ENCODE measurements around the gene RAB36. TPM values are rescaled to one million over a fixed set of nuclear protein-coding genes. Genes with fewer than 3 reads are reported as not detected.

RAB36 gene
- polyA plus RNA-seq, 1 of the 3 experiments (the other 2 are of a cell fraction) = 6.6 TPM

DNA sequence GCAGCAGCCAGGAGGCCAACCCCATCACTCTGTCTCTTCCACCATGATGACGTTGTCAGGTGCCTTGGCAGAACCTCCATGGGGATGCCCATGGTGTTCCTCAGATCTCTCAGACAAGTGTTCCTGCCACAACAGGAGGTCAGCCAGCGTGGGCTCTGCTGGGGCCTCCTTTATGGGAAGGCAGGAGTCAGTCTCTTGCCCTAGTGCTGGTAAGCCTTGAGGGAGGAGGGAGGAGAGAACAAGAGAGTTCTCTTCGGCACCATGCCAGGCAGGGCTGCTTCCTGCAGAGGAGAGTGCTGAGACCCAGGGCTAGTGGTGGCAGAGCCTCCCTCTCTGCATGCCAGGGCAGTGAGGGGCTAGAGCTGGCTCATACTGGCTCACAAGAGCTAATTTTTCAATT lies 42.5 kb upstream of the RAB36 start (continued):
- TF ChIP-seq SIN3A (IDR thresholded peaks at IDR 0.05; ENCODE audit: borderline replicate concordance, low read depth, low read length) (no peak), MXI1 (IDR thresholded peaks at IDR 0.05; ENCODE audit: low read depth, low read length) (no peak)

DNA sequence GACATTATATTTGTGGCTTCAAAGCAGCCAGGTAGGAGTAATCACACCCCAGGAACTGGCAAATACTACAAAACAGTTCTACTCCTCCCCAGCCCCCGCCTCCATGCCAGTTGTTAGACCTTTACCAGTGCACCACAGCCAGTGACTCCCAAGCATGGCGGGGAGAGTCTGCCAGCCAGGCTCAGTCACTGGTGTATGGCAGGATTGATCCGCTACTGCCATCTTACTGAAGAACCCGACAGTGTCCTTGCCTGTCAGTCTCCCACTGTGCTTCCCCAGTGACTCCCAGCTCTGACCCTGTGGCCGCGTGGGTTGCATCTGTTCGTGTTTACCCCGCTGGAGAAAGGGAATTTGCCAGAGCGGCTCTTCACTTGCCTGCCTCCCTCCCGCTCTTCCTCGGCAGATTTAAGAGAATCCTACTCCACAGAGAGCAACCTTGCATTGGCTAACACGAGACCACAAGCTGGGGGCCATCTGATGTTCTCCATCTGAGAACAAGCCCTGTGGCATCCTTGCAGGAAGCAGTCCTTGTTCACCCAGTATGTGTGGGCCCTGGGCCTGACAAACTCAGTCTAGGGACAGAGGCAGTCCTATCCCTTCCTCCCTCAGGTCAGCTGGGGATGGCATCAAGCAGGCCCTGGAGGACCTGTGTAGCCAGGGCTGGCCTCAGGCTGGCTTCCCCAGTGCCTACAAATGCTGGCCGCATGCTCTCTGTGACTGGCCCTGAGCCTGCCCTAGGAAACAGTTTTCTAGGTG lies 41.9 kb upstream of the RAB36 start:
- no peak overlapping the region for H3K4me3 ChIP-seq (ENCODE audit: low read depth in 2 of 2, low read length in 1 of 2)
- DNase-seq = no peak
- no peak overlapping the region for H2AFZ ChIP-seq (ENCODE audit: low read depth)
- POLR2A ChIA-PET = no interaction called here
- no peaks in the 10 kb centered on the region for H3K9me3 ChIP-seq
- TF ChIP-seq, protein P1, sequence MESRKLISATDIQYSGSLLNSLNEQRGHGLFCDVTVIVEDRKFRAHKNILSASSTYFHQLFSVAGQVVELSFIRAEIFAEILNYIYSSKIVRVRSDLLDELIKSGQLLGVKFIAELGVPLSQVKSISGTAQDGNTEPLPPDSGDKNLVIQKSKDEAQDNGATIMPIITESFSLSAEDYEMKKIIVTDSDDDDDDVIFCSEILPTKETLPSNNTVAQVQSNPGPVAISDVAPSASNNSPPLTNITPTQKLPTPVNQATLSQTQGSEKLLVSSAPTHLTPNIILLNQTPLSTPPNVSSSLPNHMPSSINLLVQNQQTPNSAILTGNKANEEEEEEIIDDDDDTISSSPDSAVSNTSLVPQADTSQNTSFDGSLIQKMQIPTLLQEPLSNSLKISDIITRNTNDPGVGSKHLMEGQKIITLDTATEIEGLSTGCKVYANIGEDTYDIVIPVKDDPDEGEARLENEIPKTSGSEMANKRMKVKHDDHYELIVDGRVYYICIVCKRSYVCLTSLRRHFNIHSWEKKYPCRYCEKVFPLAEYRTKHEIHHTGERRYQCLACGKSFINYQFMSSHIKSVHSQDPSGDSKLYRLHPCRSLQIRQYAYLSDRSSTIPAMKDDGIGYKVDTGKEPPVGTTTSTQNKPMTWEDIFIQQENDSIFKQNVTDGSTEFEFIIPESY (IDR thresholded peaks at IDR 0.05; ENCODE audit: borderline replicate concordance, low read depth) = no peak
- TF ChIP-seq FOSL2 (IDR thresholded peaks at IDR 0.05; ENCODE audit: borderline replicate concordance, low read depth) = no peak
- no peak for TF ChIP-seq FOXJ3 (CRISPR knock-in tag; IDR thresholded peaks at IDR 0.05)
- TF ChIP-seq, protein P2, sequence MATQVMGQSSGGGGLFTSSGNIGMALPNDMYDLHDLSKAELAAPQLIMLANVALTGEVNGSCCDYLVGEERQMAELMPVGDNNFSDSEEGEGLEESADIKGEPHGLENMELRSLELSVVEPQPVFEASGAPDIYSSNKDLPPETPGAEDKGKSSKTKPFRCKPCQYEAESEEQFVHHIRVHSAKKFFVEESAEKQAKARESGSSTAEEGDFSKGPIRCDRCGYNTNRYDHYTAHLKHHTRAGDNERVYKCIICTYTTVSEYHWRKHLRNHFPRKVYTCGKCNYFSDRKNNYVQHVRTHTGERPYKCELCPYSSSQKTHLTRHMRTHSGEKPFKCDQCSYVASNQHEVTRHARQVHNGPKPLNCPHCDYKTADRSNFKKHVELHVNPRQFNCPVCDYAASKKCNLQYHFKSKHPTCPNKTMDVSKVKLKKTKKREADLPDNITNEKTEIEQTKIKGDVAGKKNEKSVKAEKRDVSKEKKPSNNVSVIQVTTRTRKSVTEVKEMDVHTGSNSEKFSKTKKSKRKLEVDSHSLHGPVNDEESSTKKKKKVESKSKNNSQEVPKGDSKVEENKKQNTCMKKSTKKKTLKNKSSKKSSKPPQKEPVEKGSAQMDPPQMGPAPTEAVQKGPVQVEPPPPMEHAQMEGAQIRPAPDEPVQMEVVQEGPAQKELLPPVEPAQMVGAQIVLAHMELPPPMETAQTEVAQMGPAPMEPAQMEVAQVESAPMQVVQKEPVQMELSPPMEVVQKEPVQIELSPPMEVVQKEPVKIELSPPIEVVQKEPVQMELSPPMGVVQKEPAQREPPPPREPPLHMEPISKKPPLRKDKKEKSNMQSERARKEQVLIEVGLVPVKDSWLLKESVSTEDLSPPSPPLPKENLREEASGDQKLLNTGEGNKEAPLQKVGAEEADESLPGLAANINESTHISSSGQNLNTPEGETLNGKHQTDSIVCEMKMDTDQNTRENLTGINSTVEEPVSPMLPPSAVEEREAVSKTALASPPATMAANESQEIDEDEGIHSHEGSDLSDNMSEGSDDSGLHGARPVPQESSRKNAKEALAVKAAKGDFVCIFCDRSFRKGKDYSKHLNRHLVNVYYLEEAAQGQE (IDR thresholded peaks at IDR 0.05; ENCODE audit: low read depth, low read length) = no peak
- no peaks in the 10 kb centered on the region for H3K27me3 ChIP-seq (ENCODE audit: insufficient read depth)
- WGBS (ENCODE audit: low lambda C conversion rate) = 89% methylated on average over 10 of the region's 13 CpGs
- no peak overlapping the region for H3K4me2 ChIP-seq
- no peaks in the 10 kb centered on the region for H3K36me3 ChIP-seq (replicated peaks in 1 of 2; ENCODE audit: control insufficient read depth in 1 of 2, insufficient read depth in 2 of 2, low read length in 1 of 2)
- CTCF ChIA-PET = interaction anchor here (1.2 to 3.4 kb wide), 2 partner anchors 24 to 144 kb away, joined by 3 to 12 read pairs; no protein-coding TSS in a partner anchor
- no peaks in the 10 kb centered on the region for H3K79me2 ChIP-seq (ENCODE audit: insufficient read depth)
- peaks cover 0 to 71% of the 10 kb centered on the region in 2 experiments; a peak in 1 of 4 replicates for H3K4me1 ChIP-seq (ENCODE audit: control insufficient read depth in 1 of 2, insufficient read depth in 2 of 2, low read depth in 1 of 2, low read length in 1 of 2)
- no peaks in the 10 kb centered on the region for H3K9me2 ChIP-seq
- H3F3A ChIP-seq (replicated peaks; ENCODE audit: insufficient read depth) = no peaks in the 10 kb centered on the region
- H3K27ac ChIP-seq (ENCODE audit: low read depth in 2 of 2, low read length in 1 of 2) = peak overlapping the region in 1 of 2 experiments; percentile 3; a peak in 1 of 4 replicates
- no peaks in the 10 kb centered on the region for H4K20me1 ChIP-seq (ENCODE audit: insufficient read depth)
- H3K9ac ChIP-seq = no peak overlapping the region

All from SK-N-SH (cell line).